ENCODE results near the gene LIN7C.

Gene LIN7C

DNA sequence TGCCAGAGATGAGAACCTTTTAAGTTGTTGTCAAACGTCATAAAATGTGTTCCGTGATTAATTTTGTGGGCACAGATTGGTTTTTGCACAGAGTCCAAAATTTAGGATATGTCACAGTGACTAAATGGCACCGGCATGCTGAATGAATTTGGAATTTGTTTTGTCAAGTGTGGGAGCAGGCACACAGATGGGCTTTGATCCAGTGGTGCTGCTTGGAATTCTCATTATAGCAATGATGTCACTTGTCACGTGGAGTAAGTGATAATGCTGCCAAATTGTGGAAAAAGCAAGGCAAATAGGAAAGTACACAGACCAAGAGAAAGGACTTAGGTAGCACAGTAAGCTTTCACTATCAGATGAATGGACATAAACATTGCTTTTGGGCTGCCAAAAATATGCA, 8.0 kb upstream of the LIN7C start:
- Mint-ChIP-seq H3K4me3 (no peak overlapping the region), H3K27ac (no peak overlapping the region), H3K9me3 (peaks cover 12% of the 10 kb centered on the region), H3K36me3 (ENCODE audit: low read depth) (no peaks in the 10 kb centered on the region), H3K4me1 (peaks cover 16% of the 10 kb centered on the region), H3K27me3 (ENCODE audit: low read depth, poor library complexity) (peaks cover 4% of the 10 kb centered on the region)
- DNase-seq, result no peak
- TF ChIP-seq, protein P1, sequence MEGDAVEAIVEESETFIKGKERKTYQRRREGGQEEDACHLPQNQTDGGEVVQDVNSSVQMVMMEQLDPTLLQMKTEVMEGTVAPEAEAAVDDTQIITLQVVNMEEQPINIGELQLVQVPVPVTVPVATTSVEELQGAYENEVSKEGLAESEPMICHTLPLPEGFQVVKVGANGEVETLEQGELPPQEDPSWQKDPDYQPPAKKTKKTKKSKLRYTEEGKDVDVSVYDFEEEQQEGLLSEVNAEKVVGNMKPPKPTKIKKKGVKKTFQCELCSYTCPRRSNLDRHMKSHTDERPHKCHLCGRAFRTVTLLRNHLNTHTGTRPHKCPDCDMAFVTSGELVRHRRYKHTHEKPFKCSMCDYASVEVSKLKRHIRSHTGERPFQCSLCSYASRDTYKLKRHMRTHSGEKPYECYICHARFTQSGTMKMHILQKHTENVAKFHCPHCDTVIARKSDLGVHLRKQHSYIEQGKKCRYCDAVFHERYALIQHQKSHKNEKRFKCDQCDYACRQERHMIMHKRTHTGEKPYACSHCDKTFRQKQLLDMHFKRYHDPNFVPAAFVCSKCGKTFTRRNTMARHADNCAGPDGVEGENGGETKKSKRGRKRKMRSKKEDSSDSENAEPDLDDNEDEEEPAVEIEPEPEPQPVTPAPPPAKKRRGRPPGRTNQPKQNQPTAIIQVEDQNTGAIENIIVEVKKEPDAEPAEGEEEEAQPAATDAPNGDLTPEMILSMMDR (IDR thresholded peaks at IDR 0.05), result no peak

DNA sequence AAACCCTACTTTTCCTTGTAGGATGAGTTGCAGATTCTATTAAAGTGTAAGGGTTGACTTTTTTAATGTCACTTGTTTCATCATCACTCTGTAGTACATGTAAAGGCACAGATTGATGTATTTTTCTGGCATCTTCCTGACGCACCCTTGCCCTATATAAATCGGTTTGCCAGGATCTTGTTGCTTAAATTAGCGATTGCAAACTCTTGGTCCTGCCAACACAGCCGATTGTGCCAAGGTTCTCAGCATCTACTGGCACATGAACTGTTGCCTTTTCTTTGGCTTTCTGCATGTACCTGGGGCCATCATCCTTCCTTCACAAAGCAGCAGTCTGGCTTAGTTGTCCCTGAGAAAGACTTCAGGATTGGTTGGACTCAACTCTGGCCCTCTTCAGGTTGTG, 7.5 kb upstream of the LIN7C start:
- Mint-ChIP-seq H3K27ac (no peak overlapping the region), H3K4me3 (no peak overlapping the region), H3K36me3 (ENCODE audit: low read depth) (no peaks in the 10 kb centered on the region), H3K9me3 (peaks cover 12% of the 10 kb centered on the region), H3K27me3 (ENCODE audit: low read depth, poor library complexity) (peaks cover 6% of the 10 kb centered on the region), H3K4me1 (peaks cover 14% of the 10 kb centered on the region)
- TF ChIP-seq, protein P1 (IDR thresholded peaks at IDR 0.05), result no peak
- no peak for DNase-seq

DNA sequence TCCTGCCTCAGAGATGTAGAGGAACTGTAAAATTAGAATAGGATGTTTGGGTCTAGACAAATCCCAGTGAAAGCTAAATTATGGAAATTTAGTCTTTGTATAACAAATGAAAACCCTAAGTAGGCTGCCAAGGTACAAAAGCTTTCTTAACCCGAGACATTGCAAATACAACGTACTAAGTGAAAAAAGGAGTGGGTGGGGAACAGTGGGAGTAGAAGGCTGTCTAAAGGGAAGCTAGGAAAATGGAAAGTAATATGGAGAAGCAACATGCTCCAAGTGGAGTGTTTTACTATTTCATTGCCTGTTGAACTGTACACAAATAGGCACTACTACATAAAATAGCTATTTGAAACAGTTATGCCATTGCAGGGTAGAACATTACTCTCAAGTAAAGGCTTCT, 6.8 kb upstream of the LIN7C start:
- peaks cover 13% of the 10 kb centered on the region for H3K4me1 Mint-ChIP-seq
- H3K9me3 Mint-ChIP-seq, result peaks cover 12% of the 10 kb centered on the region
- H3K27me3 Mint-ChIP-seq (ENCODE audit: low read depth, poor library complexity), result peaks cover 13% of the 10 kb centered on the region
- H3K36me3 Mint-ChIP-seq (ENCODE audit: low read depth), result no peaks in the 10 kb centered on the region
- TF ChIP-seq, protein P1 (IDR thresholded peaks at IDR 0.05), result no peak
- H3K27ac Mint-ChIP-seq, result no peak overlapping the region
- DNase-seq, result no peak
- H3K4me3 Mint-ChIP-seq, result no peak overlapping the region

DNA sequence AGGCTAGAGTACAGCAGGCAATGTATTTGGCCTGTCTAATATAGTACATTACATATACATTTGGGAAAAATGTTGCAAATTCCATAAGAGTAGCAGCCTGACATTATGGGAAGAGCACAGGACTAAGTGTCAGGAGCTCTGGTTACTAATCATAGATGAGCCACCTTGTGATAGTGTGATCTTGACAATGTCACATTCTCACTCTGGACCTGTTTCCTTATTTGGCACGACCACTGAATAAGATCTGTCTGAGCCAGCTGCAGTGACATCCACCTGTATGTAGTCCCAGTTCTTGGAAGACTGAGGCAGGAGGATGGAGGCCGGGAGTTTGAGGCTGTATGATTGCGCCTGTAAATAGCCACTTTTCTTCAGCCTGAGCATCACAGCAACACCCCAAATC, 5.7 kb upstream of the LIN7C start:
- H3K27me3 Mint-ChIP-seq (ENCODE audit: low read depth, poor library complexity), result peaks cover 14% of the 10 kb centered on the region
- peaks cover 12% of the 10 kb centered on the region for H3K9me3 Mint-ChIP-seq
- H3K27ac Mint-ChIP-seq, result no peak overlapping the region
- DNase-seq, result no peak
- TF ChIP-seq, protein P1 (IDR thresholded peaks at IDR 0.05), result no peak
- peaks cover 20% of the 10 kb centered on the region for H3K4me1 Mint-ChIP-seq
- no peak overlapping the region for H3K4me3 Mint-ChIP-seq
- H3K36me3 Mint-ChIP-seq (ENCODE audit: low read depth), result no peaks in the 10 kb centered on the region

DNA sequence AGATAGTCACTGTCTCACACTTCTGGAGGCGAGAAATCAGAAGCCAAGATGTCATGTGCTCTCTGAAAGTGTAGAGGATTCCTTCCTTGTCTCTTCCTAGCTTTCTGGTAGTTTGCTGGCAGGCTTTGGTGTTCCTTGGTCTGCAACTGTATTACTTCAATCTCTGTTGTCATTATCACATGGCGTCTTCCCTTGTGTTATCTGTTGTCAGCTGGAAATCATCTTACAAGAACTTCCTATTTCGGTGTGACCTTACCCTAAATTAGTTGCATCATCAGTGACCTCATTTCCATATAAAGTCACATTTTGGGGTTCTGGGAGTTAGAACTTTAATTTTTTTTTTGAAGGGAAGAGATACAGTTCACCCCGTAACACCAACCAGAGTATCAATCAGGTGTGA, 3.3 kb upstream of the LIN7C start:
- Mint-ChIP-seq H3K27ac (no peak overlapping the region), H3K27me3 (ENCODE audit: low read depth, poor library complexity) (peaks cover 17% of the 10 kb centered on the region), H3K4me3 (no peak overlapping the region), H3K4me1 (peaks cover 33% of the 10 kb centered on the region), H3K9me3 (peaks cover 4% of the 10 kb centered on the region), H3K36me3 (ENCODE audit: low read depth) (no peaks in the 10 kb centered on the region)
- TF ChIP-seq, protein P1 (IDR thresholded peaks at IDR 0.05), result no peak
- no peak for DNase-seq

DNA sequence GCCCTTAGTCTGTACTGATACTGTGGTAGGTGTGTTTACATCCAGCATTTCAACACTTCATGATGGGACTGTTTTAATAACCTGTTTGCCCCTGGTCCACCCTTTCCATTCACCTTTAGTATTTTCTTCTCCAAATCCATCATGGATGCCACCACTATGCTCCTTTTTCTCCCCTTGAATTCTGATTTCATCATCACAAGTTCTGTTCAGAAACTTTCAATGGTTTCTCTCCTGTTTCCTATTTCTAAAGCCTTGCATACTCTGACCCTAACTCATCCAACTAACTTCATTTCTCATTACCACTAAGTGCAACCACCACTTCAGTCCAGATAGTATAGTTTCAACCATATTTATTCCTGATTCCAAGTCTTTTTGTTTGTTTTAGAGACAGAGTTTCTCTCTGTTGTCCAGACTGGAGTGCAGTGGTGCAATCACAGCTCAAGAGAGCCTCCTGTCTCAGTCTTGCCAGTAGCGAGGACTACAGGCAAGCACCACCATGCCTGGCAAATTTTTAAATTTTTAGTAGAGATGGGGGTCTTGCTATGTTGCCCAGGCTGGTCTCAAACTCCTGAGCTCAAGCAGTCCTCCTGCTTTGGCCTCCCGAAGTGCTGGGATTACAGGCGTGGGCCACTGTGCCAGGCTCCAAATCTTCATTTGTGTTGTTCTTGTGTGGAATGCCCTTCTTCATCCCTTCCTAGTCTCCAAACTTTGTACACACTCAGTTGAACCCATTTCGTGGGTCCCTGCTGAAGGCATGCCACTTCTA, 1.2 kb upstream of the LIN7C start:
- peak overlapping the region; percentile 100 for H3K4me3 Mint-ChIP-seq
- no peaks in the 10 kb centered on the region for H3K9me3 Mint-ChIP-seq
- H3K27ac Mint-ChIP-seq, result no peak overlapping the region
- peaks cover 38% of the 10 kb centered on the region for H3K4me1 Mint-ChIP-seq
- TF ChIP-seq, protein P1 (IDR thresholded peaks at IDR 0.05), result no peak
- H3K36me3 Mint-ChIP-seq (ENCODE audit: low read depth), result peaks cover 9% of the 10 kb centered on the region
- no peak for DNase-seq
- H3K27me3 Mint-ChIP-seq (ENCODE audit: low read depth, poor library complexity), result peaks cover 17% of the 10 kb centered on the region
